Endothelial cell of hepatic sinusoid (primary cell): Measurements from ENCODE around the gene CPXM1.

Experiments used
- in situ Hi-C: cut with HindIII; loops from 2 replicates; pipeline ENCODE4 v1.10.0; 2017; ENCODE audit warnings: low sequenced_read_pairs

The CPXM1 gene

DNA sequence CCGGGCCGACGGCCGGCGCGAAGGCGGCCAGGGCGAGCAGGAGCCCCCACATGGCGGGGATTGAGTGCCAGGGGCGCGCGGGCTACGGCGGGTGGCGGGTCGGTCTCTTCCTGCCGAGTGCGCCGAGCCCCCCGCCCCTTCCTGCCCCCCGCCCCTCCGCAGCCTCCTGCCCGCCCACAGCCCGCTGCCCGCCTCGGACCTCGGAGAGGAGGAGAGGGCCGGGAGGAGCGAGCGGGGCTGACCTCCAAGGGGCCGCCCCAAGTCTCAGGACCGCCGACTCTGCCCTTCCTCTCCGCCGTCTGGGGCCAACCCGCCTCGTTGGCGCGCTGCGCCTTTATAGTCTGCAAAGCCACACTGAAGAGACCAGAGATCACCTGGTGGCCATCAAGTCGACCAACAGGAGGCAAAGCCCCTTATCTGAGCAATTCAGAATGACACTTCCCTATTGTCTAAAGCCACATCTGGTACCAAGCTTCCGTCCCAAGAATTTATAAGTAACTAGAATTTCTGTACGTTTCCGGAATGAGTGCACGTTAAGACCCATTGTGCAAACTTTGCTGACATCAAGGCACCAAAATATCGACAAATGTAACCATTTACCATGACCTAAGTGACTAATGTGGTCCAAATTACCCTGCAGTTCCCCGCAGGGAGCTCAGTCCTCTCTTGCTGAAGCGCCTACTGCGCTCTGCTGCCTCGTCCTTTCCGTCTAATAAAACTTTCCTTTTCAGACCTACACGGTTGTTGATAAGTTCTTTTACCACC lies at the start of gene CPXM1:
CPXM1 (minus strand) TSS at position 107 of the 765 bp plus-strand sequence; CDS start at position 52, 55 bp downstream.
- in situ Hi-C loops, result no loop called here

DNA sequence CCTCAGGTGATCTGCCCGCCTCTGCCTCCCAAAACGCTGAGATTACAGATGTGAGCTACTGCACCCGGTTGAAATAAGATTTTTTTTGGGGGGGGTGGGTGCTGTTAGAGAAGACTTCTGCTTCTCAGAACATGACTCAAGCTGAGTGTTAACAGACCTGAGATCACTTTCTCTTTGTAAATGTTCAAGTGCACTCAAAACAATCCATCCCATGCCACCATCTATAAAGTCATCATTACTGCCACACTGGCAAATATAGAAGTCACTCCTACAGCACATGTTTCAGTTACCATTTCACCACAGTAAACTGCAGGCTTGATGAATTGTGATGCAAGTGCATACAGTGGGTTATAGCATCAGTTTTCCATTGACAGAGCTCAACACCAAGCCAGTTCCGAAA lies 49.1 kb upstream of the CPXM1 start:
- in situ Hi-C loops, result no loop called here

DNA sequence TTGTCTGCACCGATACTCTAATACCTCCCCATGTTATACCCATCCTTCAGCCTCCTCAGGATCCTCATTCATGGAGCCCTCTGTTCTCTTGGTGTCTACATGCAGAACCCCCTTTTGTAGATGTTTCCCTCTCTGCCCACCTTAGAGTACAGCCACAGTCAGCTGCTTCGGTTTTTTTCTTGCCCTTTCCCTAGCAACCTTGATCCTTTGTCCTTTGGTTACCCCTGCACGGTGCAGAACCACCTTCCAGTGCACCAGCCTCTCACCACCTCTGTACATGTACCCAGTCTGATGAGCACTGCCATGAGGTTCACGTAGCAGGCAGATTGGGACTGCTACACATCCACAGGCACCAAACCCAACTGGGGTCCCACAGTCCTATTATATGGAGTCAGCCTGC lies 47.4 kb upstream of the CPXM1 start:
- in situ Hi-C loops, result no loop called here

DNA sequence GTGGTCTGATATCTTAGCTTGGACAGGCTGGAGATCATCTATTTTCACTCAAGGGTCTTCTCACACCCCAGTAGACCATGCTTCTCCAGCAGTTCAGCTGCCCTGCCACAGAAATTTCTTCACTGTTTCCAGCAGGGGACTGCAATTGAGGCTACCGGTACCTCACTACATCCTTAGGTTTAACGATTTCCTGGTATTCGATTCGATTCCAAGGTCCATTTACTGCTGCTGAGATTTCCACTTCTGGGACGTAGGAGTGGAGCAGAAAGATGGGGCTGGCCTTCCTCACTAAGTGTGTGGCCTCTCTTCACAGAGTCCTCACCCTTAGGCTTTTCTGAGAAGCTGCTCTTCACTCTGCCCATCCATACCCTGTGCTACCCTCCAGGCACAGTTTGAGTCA lies 46.3 kb upstream of the CPXM1 start:
- in situ Hi-C loops, result no loop called here

DNA sequence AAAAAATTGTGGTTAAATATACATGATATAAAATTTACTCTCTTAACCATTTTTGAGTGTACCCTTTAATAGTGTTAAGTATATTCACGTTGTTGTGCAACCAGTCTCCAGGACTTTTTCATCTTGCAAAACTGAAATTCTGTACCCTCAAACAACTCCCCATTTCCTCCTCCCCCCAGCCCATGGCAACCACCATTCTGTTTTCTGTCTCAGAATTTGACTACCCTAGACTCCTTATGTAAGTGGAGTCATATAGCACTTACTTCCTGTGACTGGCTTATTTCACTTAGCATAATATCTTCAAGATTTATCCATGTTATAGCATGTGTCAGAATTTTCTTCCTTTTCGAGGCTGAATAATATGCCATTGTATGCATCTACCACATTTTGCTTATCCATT lies 45.2 kb upstream of the CPXM1 start:
- in situ Hi-C loops, result no loop called here

DNA sequence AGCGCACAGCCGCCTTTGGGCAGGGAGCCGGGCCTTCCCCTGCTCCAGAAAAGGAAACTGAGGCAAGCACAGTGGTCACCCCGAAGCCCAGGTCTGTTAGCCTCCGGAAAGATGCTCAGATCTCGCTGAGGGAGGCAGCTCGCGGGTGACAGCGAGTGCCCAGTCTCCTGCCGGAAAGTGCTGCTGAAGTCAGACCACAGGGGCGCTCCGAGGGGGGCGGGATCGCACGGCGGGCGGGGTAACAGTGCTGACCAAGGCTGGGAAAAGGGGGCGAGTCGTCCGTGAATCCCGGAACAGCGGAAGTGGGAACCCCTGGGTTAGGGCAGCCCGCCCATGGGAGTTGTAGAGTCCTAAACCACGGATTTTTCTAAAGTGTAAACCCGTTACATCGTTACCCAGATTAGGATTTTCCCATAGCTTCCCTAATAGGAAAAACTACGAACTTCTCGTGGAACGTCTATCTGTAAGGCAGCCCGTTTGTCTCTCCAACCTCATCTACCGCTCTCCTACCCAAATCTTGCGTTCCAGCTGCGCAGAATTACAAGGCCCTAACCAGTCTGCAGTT lies 40.6 kb upstream of the CPXM1 start:
- in situ Hi-C loops, result no loop called here

DNA sequence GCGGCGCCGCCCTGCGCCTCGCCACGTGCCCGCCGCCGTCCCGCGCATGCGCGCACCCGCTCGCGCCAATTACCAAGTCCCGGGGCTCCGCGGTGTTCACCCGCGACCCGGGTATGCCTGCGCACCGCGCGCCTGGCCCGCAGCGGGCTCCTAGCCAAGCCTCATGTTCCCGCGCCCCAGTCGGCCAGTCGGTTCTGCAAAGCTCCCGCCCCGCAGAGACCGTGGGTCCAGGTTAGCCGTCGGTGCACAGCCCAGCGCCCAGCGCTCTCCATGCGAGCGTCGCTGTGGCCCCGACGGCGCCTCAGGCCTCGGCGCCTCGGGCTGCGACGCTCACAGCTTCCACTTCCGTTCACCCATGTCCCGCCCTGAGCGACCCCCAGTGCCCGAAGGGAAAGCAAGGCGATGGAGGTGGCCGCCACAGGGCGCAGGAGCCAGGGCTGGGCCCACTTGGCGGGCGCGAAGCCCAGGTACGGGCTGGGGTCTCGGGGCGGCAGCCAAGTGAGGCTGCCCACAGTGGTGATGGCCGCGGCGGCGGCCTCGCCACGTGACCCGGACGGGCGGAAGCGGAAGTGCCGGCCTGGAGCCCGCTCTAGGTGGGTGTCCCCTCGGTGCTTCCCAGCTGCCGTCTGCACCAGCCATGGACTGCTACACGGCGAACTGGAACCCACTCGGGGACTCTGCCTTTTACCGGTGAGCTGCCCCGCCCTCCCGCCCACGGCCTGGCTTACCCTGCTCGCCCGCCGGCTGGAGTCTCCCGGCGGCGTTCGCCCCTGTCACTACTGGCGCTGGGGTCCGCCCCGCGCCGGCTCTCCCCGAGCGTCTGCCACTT lies 39.9 kb upstream of the CPXM1 start, which contains the start of the genes PCED1A and VPS16:
PCED1A (minus strand) TSS at position 518 of the 829 bp plus-strand sequence. CDS start 743 bp downstream, outside the sequence.
VPS16 (plus strand) TSS at position 608 of the 829 bp plus-strand sequence; CDS start at position 638, 30 bp downstream.
- in situ Hi-C loops, result no loop called here

DNA sequence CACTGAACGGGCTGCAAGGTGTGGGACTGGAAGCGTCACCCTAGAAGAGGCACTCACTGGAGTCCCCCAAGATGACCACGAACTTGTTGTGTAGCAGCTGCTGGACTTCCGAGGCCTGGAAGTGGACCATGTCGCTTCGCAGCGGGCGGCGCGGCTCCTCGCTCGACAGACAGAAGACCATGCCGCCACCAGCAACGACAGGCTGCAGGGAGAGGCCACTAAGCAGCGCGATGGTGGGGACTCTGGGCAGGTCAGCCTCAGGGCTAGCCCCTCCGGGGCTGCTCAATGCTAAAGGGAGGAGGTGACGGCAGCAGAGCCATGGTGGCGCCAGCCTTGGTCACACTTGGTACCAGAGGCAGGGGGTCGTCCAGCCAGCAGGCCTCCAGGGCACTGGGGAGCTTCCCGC lies 39.3 kb upstream of the CPXM1 start:
- in situ Hi-C loops, result no loop called here

DNA sequence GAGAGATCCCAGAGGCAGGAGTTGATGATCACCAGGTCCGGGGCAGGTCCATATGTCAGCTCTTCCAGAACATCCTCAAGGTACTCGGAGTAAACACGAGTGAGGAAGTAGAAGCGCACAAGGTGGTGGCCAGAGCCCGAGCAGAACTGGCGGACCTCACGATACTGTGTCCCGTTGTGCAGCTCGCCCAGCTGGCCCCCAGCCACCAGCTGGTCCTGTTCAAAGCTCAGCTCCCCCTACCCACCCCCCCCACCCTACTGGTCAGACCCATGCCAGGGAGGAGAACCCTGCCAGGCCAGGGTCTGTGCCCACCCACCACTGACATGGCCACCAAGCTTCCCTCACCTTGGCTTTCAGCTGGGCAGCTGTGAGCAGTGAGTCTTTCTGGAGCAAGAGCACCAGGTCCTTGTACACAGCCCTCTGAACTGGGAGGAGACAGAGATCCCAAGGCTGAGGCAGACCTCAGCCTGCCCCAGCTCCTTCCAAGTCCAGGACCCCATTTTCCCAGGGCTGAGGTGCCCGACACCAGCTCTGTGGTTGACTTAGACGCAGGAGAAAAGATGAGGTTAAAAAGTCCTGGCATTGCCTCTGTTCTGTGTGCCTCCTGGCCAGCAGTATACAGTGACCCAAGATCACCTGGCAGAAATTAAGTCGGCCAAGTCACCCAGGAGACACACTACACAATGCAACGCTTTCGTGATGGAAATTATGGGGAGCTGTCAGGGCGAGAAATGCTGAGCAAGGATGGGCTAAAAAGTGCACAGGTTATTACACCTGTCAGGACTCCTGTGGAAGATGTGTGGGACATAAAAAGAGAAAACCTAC lies 38.6 kb upstream of the CPXM1 start:
- in situ Hi-C loops, result no loop called here

DNA sequence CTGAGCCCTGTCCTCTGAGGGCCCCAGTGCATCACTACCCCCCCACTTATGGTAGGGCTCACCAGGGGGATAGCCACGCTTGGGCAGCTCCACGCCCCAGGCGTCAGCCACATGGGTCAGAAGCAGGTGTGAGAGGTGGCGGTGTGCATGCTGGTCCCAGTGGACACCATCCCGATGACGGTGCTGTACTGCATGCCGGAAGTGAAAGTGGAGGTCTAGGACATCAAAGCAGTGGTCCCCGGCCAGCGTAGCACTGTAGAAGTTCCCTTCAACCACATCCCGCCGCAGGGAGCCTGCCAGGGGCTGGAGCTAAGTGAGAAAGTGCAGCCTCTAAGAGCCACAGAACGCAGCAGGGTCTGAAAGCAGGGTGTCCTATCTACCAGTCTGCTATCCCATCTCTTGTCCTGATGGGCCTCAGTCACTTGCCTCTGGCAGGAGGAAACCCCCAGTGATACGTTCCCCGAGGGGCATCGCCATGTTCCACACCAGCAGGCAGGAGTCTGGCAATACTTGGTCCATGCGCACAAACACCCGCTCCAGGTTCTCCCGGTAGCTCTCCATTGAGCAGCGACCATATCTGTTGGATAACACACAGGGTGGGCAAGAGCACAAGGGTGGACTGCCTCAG lies 37.9 kb upstream of the CPXM1 start:
- in situ Hi-C loops, result no loop called here

DNA sequence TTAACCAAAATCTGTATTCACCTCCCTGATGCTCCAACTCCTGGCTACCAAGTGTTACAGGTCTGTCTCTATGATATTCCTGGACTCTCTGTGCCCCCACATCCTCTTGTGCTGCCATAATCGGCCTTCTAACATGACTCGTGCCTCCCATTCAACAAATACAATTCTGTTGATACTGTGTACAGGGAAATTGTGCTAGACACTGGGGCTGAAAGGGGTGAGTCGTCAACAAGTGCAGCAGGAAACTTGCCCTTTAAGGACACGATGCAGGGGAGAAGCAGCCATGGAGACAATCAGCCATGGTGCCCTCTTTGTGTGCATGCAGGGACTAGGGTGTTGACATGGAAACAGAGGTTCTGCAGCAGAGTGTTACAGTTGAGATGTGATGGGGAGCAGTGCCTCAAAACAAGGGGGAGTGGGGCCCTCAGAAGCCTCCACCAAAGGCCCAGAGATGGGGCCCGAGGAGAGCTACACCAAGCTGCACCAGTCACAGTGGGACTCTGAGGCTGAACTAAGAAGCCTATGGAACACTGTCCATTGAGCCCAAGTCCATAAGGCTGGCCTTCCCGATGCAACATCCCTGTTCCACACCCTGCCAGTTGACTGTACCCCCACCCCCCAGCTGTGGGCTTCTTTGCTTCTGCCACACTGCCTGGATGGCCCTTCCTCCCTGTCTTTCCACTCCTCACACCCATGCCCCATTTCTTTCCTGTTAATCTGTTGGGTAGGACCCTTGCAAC lies 37.0 kb upstream of the CPXM1 start:
- in situ Hi-C loops, result no loop called here

DNA sequence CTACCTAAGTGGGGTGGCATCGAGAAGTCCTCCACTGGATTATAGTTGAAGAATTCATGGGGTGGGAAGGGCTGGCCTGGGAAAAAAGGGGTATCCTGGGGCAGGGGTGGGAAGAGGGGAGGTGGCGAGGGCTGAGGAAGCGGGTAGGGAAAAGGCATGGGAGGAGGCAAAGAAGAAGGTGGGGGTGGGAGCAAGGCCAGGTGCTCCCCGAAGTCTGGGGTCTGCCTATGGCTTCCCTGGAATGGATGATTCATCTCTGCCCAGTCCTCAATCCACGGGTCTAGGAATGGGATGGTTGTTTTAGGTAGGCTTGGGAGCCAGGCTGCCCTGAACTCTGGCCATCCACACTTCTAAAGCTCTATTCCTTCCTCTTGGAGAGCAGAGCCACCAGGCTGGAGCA lies 35.6 kb upstream of the CPXM1 start:
- in situ Hi-C loops, result no loop called here

DNA sequence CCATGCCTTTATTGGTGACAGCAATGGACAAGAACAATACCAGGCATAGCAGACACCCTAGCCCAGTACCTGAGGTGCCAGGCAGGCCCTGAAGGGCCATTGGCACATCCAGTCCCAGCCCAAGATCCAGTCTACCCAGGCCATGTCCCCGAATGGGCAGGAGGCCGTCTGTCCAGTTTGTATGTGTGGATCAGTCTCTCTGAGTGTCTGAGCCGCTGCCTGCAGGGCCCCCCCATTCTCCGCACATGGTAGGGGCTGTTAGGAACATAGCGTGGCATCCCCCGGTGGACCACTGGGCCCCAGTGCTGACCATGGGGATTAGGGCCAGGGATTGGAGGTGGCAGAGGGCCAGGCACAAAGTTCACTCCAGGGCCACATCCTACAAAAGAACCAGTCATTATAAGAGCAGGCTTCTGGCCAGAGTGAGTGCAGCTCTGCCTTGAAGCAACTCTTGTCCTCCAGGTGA lies 34.9 kb upstream of the CPXM1 start:
- in situ Hi-C loops, result no loop called here

DNA sequence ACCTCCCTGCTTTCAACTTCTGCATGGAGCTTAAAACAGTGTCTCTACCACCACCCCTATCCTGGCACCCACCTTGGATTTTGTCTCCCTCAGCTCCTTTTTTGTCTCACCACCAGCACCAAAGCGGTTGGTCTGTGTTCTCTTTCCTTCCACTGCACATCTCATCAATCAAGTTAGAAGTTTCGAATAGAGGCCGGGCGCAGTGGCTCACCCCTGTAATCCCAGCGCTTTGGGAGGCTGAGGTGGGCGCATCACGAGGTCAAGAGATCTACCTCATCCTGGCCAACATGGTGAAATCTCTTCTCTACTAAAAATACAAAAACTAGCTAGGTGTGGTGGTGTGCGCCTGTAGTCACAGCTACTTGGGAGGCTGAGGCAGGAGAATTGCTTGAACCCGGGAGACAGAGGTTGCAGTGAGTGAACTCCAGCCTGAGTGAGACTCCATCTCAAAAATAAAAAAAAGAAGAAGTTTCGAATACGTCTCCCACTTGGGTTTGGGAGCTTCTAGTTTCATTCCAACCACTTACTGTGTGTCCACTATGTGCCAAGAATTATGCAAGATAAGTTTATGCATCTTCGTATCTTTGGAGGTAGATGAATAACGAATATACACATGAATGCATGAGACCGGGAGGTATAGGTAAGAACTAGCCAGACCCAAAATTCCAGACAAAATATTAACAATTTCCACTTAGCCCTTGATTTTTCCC lies 34.1 kb upstream of the CPXM1 start:
- in situ Hi-C loops, result loop anchor here (5.0 kb wide), 1 partner anchor 37 kb away; no protein-coding TSS in a partner anchor

DNA sequence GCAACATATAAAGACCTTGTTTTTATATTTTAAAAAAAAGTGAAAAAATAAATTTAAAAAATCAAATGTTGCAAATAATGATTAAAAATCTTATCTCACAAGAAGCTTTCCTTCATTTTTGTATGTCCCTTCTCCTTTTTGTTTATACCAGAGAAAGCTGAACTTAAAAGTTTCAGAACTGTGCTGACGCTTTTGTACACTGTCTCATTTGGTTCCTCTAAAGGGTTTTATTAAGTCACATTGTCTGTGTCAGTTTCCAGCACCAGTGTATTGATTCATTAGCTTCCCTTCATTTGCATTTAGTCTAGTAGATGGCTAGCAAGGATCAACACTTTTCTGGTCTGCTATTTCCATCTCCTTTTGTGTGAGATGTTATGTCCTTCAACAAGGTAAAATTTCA lies 33.3 kb upstream of the CPXM1 start:
- in situ Hi-C loops, result loop anchor here (5.0 kb wide), 1 partner anchor 36 kb away; no protein-coding TSS in a partner anchor

DNA sequence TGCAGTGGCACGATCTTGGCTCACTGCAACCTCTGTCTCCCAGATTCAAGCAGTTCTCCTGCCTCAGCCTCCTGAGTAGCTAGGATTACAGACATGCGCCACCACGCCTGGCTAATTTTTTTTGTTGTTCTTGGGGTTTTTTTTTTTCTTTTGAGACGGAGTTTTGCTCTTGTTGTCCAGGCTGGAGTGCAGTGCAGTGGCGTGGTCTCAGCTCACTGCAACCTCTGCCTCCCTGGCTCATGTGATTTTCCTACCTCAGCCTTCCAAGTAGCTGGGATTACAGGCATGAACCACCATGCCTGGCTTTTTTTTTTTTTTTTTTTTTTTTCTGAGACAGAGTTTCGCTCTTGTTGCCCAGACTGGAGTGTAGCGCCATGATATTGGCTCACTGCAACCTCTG lies 30.8 kb upstream of the CPXM1 start:
- in situ Hi-C loops, result loop anchor here (5.0 kb wide), 1 partner anchor 34 kb away; no protein-coding TSS in a partner anchor

DNA sequence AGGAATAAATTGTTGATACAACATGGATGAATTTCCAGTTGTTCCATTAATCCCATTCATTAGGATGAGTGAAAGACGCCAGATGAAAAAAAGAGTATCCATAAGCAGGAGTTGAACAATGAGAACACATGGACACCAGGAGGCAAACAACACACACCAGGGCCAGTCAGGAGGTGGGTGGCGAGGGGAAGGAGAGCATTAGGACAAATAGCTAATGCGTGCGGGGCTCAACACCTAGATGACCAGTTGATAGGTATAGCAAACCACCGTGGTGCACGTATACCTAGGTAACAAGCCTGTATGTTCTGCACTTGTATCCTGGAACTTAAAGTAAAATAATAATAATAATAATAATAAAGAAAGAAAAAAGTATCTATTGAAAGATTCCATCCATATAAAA lies 28.9 kb upstream of the CPXM1 start:
- in situ Hi-C loops, result no loop called here

DNA sequence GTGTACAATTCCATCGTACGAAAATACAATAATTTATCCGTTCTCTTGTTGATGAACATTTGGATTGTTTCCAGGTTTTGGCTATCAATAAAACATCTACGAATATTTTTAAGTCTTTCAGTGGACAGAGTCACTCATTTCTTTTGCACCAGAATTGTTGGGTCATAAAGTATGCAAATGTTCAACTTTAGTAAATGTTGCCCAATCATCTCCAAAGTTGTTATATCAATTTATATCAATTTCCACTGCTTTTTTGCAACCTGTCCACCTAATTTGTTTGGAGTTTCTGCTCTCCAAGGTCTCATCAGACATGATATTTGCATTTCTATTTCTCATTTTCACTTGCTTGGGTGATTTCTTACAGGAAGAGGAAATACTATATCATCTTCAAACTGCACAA lies 26.2 kb upstream of the CPXM1 start:
- in situ Hi-C loops, result no loop called here

DNA sequence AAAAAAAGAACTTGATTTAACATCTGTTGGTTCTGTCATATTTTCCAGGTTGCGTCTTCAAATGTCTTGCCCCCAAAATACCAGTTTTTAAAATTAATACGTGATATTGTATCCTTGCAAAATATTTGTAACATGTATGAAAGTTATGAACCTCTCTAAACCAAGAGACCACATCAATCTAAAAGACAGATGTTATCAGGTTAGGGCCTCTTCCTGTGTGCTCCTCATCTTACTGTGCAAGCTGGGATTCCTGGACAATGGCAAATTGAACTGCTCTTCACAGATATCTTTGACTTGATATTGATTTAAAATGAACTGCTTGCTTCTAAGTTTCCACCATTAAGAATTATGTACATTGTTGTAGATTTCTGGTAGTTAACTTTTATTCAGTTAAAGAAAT lies 25.3 kb upstream of the CPXM1 start:
- in situ Hi-C loops, result no loop called here
